NK-92 treated with Interleukin-12 subunit alpha and Interleukin-12 subunit beta, amount 100 ng/mL, for 24 hours (cell line): Measurements from ENCODE around the gene TOX3.

Experiments
- DNase-seq: peaks from one replicate; lab custom pipeline; 2025; lab: John Stamatoyannopoulos, UW

TOX3 gene

GRCh38 chr16:52451971-52452421 is 94.9 kb downstream of the TOX3 start:
- no peak for DNase-seq

GRCh38 chr16:52450916-52451315 is 96.0 kb downstream of the TOX3 start:
- DNase-seq: no peak

GRCh38 chr16:52450241-52450640 is 96.7 kb downstream of the TOX3 start:
- DNase-seq: no peak

DNA sequence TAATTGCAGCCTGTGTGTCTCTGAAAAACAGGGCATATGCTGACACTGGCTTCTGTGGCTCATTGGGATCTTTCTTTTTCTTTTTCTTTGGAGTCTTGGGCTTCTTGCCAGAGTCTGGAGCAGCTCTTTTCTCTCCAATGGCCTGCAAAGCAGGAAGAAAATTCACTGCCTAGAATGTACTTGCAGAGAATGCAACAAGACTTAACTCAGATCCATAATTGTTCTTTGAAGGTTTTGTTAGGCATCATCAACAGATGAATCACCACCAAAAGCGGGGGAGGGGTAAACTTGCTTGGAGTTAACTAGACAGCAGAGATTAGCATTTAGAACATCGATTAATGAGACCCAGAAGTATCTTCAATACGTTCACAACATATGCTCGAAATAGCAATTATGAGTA is 100.9 kb downstream of the TOX3 start:
- no peak for DNase-seq

DNA sequence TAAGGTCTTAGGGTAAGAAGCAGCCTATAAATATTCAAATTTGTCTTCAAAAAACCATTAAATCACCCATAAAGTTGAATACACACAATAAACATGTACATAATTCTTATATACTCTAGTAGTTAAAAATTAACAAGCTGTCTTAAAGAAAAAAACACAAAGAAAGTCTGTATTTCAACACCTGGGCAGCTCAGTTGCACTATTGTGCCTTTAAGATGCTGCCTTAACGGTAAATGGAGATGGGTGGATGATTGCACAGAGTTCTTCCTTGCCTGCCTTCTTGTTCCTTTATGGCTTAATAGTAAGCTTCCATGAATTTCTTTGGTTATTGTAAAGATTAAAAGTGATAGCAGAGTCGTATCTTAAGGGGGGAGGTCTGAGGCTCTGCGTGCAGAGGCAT is 105.1 kb downstream of the TOX3 start:
- no peak for DNase-seq

- DNase-seq: no peak
Observed at GRCh38 chr16:52440248-52440647, 106.7 kb downstream of the TOX3 start.

DNA sequence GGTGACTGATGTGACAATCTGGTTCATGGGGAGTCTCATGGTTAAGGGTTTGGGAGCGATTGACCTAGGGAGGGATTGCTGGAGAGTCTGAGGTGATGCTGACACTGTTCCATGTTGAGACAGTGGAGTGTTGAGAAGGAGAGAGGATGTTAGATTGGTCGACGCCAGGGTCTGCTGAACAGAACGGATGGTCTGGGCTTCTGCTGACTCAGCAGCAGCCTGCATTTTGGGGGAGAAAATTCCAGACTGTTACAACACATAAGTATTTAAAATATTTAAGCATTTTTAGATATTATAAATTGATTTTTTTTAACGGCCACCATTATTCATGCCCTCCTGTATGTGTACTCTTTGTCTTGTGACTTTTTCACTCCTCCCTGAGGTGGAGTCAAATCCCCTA is 107.2 kb downstream of the TOX3 start:
- DNase-seq: no peak

GRCh38 chr16:52439171-52439701 is 107.7 kb downstream of the TOX3 start:
- no peak for DNase-seq

DNA sequence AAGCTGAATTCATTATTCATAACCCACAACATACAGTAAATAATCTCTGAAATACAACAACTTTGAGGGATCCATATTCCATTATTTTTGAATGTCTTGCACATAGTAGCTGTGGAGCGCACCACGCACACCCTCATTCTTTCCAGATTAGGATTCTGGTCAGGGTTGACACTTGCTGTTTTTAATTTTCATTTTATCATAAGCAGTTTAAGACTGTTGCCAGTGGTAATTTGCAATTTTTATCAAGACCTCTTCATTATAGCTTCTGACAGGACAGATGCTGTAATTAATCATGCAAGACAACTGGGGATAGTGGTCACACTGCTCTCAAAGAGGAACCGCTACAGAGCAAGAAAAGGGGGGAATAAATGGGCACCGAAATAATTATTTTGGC is 109.7 kb downstream of the TOX3 start:
- no peak for DNase-seq

DNA sequence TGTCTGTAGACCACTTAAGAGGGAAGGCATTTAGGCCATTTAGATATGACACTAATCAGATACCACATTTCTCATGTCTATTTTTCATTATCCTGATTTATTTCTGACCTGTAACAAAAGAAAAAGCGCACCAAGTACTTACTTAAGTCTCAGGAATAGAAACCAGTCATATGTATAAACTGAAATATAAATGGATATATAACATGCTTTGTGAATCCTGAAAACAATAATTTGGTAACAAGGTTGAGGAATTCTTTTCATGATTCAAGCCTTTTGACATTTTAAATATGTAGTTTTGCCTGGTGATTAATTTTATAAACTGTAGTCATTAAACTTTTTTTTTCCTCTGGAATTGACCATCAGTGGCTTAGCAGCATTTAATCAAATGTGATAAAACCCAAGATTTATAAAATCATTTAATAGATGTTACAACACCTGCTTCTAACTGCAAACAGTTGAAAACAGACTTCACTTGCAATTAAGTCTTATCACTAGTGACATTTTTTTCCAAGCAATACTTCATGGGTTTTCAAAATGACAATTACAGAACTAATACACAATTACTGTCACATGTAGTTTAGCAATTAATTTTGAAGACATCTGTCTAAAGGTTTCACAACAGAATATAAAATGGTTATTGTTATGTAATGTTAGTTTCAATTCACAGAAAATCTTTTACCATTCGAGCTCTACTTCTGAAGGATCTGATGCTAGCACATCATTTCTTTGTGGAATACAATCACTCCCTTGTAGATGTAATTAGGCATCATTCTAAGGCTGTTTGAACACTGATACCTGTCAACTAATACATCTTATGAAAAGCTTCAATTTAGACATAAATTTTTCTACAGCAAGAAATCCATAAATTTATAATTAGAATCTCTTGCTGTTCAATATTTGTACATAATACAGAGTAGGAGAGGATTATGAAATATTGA is 110.3 kb downstream of the TOX3 start:
- DNase-seq: no peak

- DNase-seq: no peak
Observed at GRCh38 chr16:52434224-52434623, 112.7 kb downstream of the TOX3 start.

- DNase-seq: no peak
Observed at GRCh38 chr16:52433643-52434042, 113.3 kb downstream of the TOX3 start.

- DNase-seq: no peak
Observed at GRCh38 chr16:52424591-52424990, 122.4 kb downstream of the TOX3 start.

DNA sequence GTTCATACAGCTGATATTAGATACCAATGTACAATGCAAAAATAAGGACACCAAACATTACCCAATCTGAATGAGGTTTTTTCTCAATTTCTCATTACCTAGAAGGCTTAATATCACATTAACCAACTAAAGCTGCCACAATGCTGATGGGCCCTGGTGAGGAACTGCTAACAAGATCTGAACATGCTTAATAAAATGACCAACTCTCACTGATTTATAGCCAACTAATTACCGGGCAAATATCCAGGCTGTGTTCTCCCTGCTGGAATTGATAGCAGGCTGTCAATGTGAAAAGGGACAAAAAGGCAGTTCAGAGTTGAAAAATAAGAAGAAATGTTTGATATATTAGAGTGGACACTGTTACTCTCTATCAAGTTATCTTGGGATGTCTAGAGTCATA is 124.6 kb downstream of the TOX3 start:
- no peak for DNase-seq

DNA sequence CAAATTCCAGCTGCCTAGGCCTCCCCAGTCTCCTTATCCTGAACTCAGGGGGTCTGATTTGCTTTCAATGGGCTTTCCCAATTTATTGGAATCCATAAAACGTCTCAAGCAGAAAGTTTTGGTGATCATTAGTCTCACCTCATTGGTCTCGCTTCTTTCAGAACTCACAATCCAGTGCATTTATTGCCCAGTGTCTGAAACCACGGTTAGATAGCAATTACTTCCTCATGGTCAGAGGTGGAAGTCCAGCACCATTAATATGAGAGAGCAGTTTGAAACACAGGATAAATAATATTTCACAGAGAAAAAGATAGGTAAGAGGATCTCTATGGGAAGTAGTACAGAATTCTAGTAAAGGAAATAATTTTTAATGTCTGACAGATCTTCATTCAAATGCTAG is 128.7 kb downstream of the TOX3 start:
- DNase-seq: no peak

- DNase-seq: no peak
Observed at GRCh38 chr16:52416888-52417287, 130.1 kb downstream of the TOX3 start.

DNA sequence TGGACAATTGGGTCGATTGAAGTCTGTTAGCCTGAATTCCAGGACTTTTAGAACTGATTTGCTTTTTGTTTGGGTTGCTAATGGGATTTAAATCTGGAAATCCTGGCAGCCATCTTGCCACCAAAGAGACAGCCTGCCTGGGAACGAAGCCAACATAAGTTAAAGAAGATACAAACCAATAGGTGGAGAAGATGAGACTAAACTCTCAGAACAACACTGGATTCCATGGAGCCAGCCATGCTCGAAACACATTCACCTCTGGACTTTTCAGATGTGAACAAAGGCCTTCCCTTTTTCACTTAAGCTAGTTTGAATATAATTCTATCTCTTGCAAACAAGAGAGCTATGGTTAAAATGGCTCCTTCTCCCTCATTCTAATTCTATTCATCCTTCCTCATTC is 135.9 kb downstream of the TOX3 start:
- no peak for DNase-seq

DNA sequence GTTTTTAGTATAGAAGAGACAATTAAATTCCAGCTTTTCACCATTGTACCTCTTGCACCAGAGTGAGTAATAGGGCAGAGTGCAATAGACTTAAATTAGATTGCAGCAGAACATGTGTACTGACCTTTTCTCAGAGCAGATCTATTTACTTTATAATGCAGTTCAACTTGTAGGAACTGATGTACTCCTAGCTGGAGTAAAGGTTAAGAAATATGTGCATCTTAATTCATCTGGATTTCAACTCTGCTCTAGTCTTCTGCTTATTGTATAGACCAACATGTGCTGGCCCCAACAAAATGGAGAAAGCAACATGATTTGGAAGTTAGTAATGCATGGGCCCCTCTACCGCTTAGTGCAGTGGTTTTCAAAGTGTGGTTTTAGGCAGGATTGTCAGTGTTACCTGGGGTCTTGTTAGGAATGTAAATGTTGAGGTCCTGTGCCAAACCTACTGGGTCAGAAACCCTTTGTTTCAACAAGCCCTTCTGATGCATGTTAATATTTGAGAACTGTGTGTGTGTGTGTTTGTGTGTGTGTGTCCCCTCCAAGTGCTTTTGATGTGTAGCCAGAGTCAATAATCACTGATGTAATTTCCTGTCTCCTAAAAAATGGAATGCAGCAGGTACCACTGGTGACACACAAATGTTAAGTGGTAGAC is 138.6 kb downstream of the TOX3 start:
- DNase-seq: no peak

DNA sequence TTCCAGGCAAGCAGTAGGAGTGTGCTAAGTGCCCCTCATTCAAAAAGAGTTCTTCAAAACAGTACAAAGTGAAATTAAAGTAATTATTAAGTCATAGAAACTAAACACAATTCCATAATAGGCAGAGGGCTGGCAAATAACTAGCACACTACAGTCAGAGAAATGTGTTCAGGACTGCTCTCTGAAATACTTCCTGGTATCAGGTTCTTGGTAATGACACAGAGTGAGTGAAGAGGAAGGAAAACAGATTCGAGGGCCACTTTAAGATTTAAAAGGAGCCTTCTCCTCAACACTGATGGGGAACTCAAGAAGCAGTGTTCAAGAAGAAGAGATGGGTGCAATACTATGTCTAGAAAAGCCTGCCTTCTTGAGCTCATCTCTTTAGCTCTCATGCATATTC is 139.2 kb downstream of the TOX3 start:
- DNase-seq: no peak

DNA sequence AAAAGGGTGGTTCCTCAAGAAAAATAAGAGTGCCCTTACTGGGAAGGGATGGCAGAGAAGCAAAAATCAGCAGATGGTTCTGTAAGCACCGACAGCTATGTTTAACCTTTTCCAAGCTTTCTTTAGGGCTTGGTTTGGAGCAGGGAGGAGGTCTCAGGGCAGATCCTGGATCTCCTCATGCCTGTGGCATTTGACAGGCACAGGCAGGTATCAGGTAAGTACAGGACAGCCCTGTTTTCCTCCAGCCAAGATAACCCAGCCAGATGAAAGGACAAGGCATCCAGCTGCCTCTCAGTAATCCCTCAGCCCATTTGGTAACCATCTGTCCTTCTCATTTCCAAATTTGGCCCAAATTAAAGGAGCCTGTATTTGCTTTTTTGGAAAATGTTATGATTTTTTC is 141.5 kb downstream of the TOX3 start:
- no peak for DNase-seq

DNA sequence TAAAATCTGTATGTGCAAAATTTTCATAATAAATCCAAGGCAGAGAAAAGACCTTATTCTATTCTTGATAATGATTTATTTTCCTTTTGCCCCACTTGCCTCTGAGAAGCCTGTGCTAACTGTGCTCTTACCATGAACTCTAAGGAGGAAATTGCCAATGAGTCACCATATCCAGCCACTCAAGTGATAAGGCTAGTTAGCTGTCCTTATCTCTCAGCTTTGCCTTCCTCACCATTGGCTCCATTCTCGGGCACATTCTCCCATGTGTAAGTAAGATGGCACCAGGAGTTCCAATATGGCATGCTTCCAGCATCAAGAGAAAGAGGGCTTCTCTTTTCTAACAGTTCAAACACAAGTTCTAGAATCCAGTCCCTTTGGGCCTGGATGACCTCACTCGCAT is 142.4 kb downstream of the TOX3 start:
- DNase-seq: no peak

GRCh38 chr16:52399116-52399515 is 147.8 kb downstream of the TOX3 start:
- no peak for DNase-seq

GRCh38 chr16:52398491-52398960 is 148.4 kb downstream of the TOX3 start:
- no peak for DNase-seq
